GM18870 (cell line): ENCODE measurements around the gene UHRF1.
"Not testable (repeated sequence)": the region's sequence is repeated elsewhere in the genome, so short reads cannot be mapped to it uniquely, and the experiment has no call there.

Experiments
- ATAC-seq: cut with Tn5 transposase; IDR thresholded peaks from one replicate; pipeline ENCODE4 v1.9.1; 2021; ENCODE audit warnings: moderate library complexity; ENCODE audit not compliant: unreplicated experiment

Gene UHRF1

GRCh38 chr19:4970558-4971423 lies 61.5 kb downstream of the UHRF1 start:
- no peak for ATAC-seq

- ATAC-seq: no peak
These were observed 62.1 kb downstream of the UHRF1 start for GRCh38 chr19:4971424-4971793.

GRCh38 chr19:4971816-4972495 lies 62.7 kb downstream of the UHRF1 start:
- no peak for ATAC-seq

GRCh38 chr19:4972509-4973230 lies 63.4 kb downstream of the UHRF1 start:
- no peak for ATAC-seq

- no peak for ATAC-seq
These were observed 65.7 kb downstream of the UHRF1 start for GRCh38 chr19:4974880-4975469.

GRCh38 chr19:4975601-4976000 lies 66.3 kb downstream of the UHRF1 start:
- ATAC-seq: not testable (repeated sequence)

- no peak for ATAC-seq
These were observed 67.3 kb downstream of the UHRF1 start for GRCh38 chr19:4976401-4977298.

- ATAC-seq: no peak
These were observed 68.2 kb downstream of the UHRF1 start for GRCh38 chr19:4977299-4978174.

- ATAC-seq: no peak
These were observed 70.0 kb downstream of the UHRF1 start for GRCh38 chr19:4979211-4979807.

GRCh38 chr19:4980067-4980466 lies 70.8 kb downstream of the UHRF1 start:
- ATAC-seq: no peak

- ATAC-seq: no peak
These were observed 71.8 kb downstream of the UHRF1 start for GRCh38 chr19:4980838-4981680.

GRCh38 chr19:4981681-4981958 lies 72.3 kb downstream of the UHRF1 start:
- ATAC-seq: no peak

- no peak for ATAC-seq
These were observed 74.2 kb downstream of the UHRF1 start for GRCh38 chr19:4983346-4984105.

GRCh38 chr19:4984106-4984380 lies 74.7 kb downstream of the UHRF1 start:
- ATAC-seq: no peak

GRCh38 chr19:4984438-4984990 lies 75.2 kb downstream of the UHRF1 start:
- ATAC-seq: no peak

GRCh38 chr19:4985551-4985991 lies 76.3 kb downstream of the UHRF1 start:
- no peak for ATAC-seq

- ATAC-seq: no peak
These were observed 76.8 kb downstream of the UHRF1 start for GRCh38 chr19:4986056-4986455.
